Thymus (tissue), 11 donors: ENCODE measurements around the gene TTC39C. TPM values are rescaled to one million over a fixed set of nuclear protein-coding genes. Genes with fewer than 3 reads are reported as not detected.

Source experiments
- DNase-seq, 9 donors: peaks; one replicate each; pipeline ENCODE4 v3.0.0-alpha.2; 2013; ENCODE audit warnings: low spot score in 9 of 9, low read depth in 6 of 9, missing footprints in 1 of 9
- H3K27ac ChIP-seq, 2 donors: one replicate each; pipeline ENCODE4 v1.5.1; 2013; ENCODE audit warnings: control low read depth in 1 of 2, low read depth in 1 of 2, low read length in 1 of 2, mild to moderate bottlenecking in 1 of 2, moderate library complexity in 1 of 2
- H3K27me3 ChIP-seq, 2 donors: one replicate each; pipeline ENCODE4 v1.5.1; 2013; ENCODE audit warnings: low read length in 1 of 2; ENCODE audit not compliant: control insufficient read depth in 2 of 2, insufficient read depth in 1 of 2
- H3K36me3 ChIP-seq, 2 donors: one replicate each; pipeline ENCODE4 v1.5.1; 2013; ENCODE audit warnings: low read length in 1 of 2, mild to moderate bottlenecking in 1 of 2, moderate library complexity in 1 of 2; ENCODE audit not compliant: control insufficient read depth in 2 of 2, insufficient read depth in 2 of 2
- H3K4me1 ChIP-seq, 2 donors: one replicate each; pipeline ENCODE4 v1.5.1; 2013; ENCODE audit warnings: low read length in 2 of 2; ENCODE audit not compliant: control insufficient read depth in 2 of 2, insufficient read depth in 2 of 2
- H3K4me3 ChIP-seq, 2 donors: one replicate each; pipeline ENCODE4 v1.5.1; 2013; ENCODE audit warnings: low read length in 2 of 2, control low read depth in 1 of 2, mild to moderate bottlenecking in 1 of 2
- H3K9me3 ChIP-seq, 2 donors: one replicate each; pipeline ENCODE4 v1.5.1; 2013; ENCODE audit warnings: low read length in 1 of 2, mild to moderate bottlenecking in 1 of 2; ENCODE audit not compliant: control insufficient read depth in 2 of 2, insufficient read depth in 1 of 2
- WGBS: extraction: QIAGEN DNeasy Blood & Tissue Kit; methylation state at CpG from one replicate; pipeline ENCODE4 v1.1.7; 2013; 5-methylcytosine and 5-hydroxymethylcytosine counted together
- polyA plus RNA-seq: library from polyadenylated mRNA; stranded (reverse); fragments of 200-250 nt; gene quantifications from one replicate; pipeline ENCODE4 v1.2.3, GENCODE V29; 2013
- total RNA-seq: library from RNA; stranded (reverse); fragments of 120-200 nt; gene quantifications from one replicate; pipeline ENCODE4 v1.2.4, GENCODE V29; 2013
- donor health status: healthy.

The TTC39C gene
- total and polyA plus RNA-seq, 2 donors: 28.0 to 33.7 TPM

- Histone ChIP-seq H3K27me3 (no peaks in the 10 kb centered on the region), H3K4me3 (no peak overlapping the region), H3K4me1 (peaks cover 50 to 64% of the 10 kb centered on the region in 2 donors), H3K9me3 (no peaks in the 10 kb centered on the region), H3K27ac (no peak overlapping the region), H3K36me3 (no peaks in the 10 kb centered on the region)
- no peak for DNase-seq
- WGBS: 87% methylated on average over 2 of the region's 2 CpGs
These were observed 1.5 kb upstream of the TTC39C start for GRCh38 chr18:24013051-24013450.

GRCh38 chr18:24014986-24015638 is 558 bp downstream of the TTC39C start:
- Histone ChIP-seq H3K36me3 (no peaks in the 10 kb centered on the region), H3K27me3 (no peaks in the 10 kb centered on the region), H3K4me3 (peak overlapping the region; percentile 82 to 83), H3K4me1 (peaks cover 51 to 72% of the 10 kb centered on the region in 2 donors), H3K9me3 (no peaks in the 10 kb centered on the region), H3K27ac (peak overlapping the region; percentile 27 to 91)
- WGBS: under 1% methylated on average over 50 of the region's 50 CpGs
- peak in 2 of 9 donors; percentile 44 to 70 for DNase-seq

- DNase-seq: peak in 1 of 9 donors; percentile 57
- no peaks in the 10 kb centered on the region for H3K27me3 ChIP-seq
- no peaks in the 10 kb centered on the region for H3K9me3 ChIP-seq
- peaks cover 54 to 74% of the 10 kb centered on the region in 2 donors for H3K4me1 ChIP-seq
- peak overlapping the region in 1 of 2 donors; percentile 0 for H3K27ac ChIP-seq
- peak overlapping the region; percentile 82 to 83 for H3K4me3 ChIP-seq
- no peaks in the 10 kb centered on the region for H3K36me3 ChIP-seq
- 21% methylated on average over 17 of the region's 17 CpGs for WGBS
These were observed 1.4 kb downstream of the TTC39C start for GRCh38 chr18:24015639-24016631.

GRCh38 chr18:24016643-24017042 is 2.1 kb downstream of the TTC39C start:
- DNase-seq: no peak
- Histone ChIP-seq H3K27ac (no peak overlapping the region), H3K4me3 (peak overlapping the region; percentile 17 to 82), H3K27me3 (no peaks in the 10 kb centered on the region), H3K36me3 (no peaks in the 10 kb centered on the region), H3K9me3 (no peaks in the 10 kb centered on the region), H3K4me1 (peaks cover 54 to 74% of the 10 kb centered on the region in 2 donors)
- WGBS: 44% methylated on average over 2 of the region's 2 CpGs

GRCh38 chr18:24018299-24018886 is 3.8 kb downstream of the TTC39C start:
- Histone ChIP-seq H3K9me3 (no peaks in the 10 kb centered on the region), H3K4me1 (peaks cover 60 to 78% of the 10 kb centered on the region in 2 donors), H3K4me3 (no peak overlapping the region), H3K27me3 (no peaks in the 10 kb centered on the region), H3K27ac (peak overlapping the region in 1 of 2 donors; percentile 81), H3K36me3 (peaks cover 0 to 8% of the 10 kb centered on the region in 2 donors)
- WGBS: 84% methylated on average over 11 of the region's 11 CpGs
- DNase-seq: no peak

GRCh38 chr18:24019641-24020331 is 5.2 kb downstream of the TTC39C start:
- no peak overlapping the region for H3K4me3 ChIP-seq
- no peaks in the 10 kb centered on the region for H3K27me3 ChIP-seq
- peaks cover 0 to 10% of the 10 kb centered on the region in 2 donors for H3K36me3 ChIP-seq
- 14% methylated on average over 5 of the region's 5 CpGs for WGBS
- H3K27ac ChIP-seq: peak overlapping the region; percentile 56 to 81
- DNase-seq: peak in 7 of 9 donors; percentile 55 to 93 (median 78)
- H3K9me3 ChIP-seq: no peaks in the 10 kb centered on the region
- peaks cover 63 to 77% of the 10 kb centered on the region in 2 donors for H3K4me1 ChIP-seq

- DNase-seq: no peak
- H3K36me3 ChIP-seq: peaks cover 0 to 10% of the 10 kb centered on the region in 2 donors
- H3K4me3 ChIP-seq: no peak overlapping the region
- WGBS: 94% methylated on average over 3 of the region's 3 CpGs
- H3K9me3 ChIP-seq: no peaks in the 10 kb centered on the region
- no peaks in the 10 kb centered on the region for H3K27me3 ChIP-seq
- peaks cover 64 to 75% of the 10 kb centered on the region in 2 donors for H3K4me1 ChIP-seq
- H3K27ac ChIP-seq: no peak overlapping the region
These were observed 7.0 kb downstream of the TTC39C start for GRCh38 chr18:24021505-24021904.

- H3K27ac ChIP-seq: peak overlapping the region in 1 of 2 donors; percentile 20
These were observed 7.6 kb downstream of the TTC39C start for GRCh38 chr18:24022161-24022560.

More at GRCh38 chr18:24022161-24022560, 7.6 kb downstream of the TTC39C start:
- 60% methylated on average over 4 of the region's 4 CpGs for WGBS
- Histone ChIP-seq H3K4me3 (no peak overlapping the region), H3K27me3 (no peaks in the 10 kb centered on the region), H3K4me1 (peaks cover 57 to 74% of the 10 kb centered on the region in 2 donors), H3K36me3 (peaks cover 0 to 10% of the 10 kb centered on the region in 2 donors), H3K9me3 (no peaks in the 10 kb centered on the region)
- DNase-seq: no peak
